ENCODE measurements around the gene MOV10L1. TPM values are rescaled to one million over a fixed set of nuclear protein-coding genes. Genes with fewer than 3 reads are reported as not detected.

Gene MOV10L1
- total RNA-seq, 3 donors from 2014 or later, result 0.16 to 0.44 (median 0.33) TPM

- no peak for DNase-seq (ENCODE audit: low spot score in 2 of 2)
- H3K27ac ChIP-seq, result no peak overlapping the region
- no peaks in the 10 kb centered on the region for H3K9me3 ChIP-seq
- intact Hi-C loops (cut with DNase I; ENCODE audit: low total_unique reads), result no loop called here
- TF ChIP-seq POLR2A (IDR thresholded peaks at IDR 0.05) (no peak), POLR2AphosphoS5 (IDR thresholded peaks at IDR 0.05) (no peak), CTCF (IDR thresholded peaks at IDR 0.05) (no peak)
- H3K27me3 ChIP-seq, result peaks cover 0 to 9% of the 10 kb centered on the region in 2 donors
- H3K4me3 ChIP-seq, result no peak overlapping the region
- no peaks in the 10 kb centered on the region for H3K36me3 ChIP-seq
- no peaks in the 10 kb centered on the region for H3K4me1 ChIP-seq
Measured at GRCh38 chr22:50070366-50070765, 19.4 kb upstream of the MOV10L1 start.

GRCh38 chr22:50071432-50072166 lies 18.2 kb upstream of the MOV10L1 start:
- Histone ChIP-seq H3K9me3 (no peaks in the 10 kb centered on the region), H3K27me3 (peaks cover 0 to 9% of the 10 kb centered on the region in 2 donors), H3K4me3 (no peak overlapping the region), H3K27ac (no peak overlapping the region), H3K4me1 (no peaks in the 10 kb centered on the region), H3K36me3 (no peaks in the 10 kb centered on the region)
- no peak for TF ChIP-seq CTCF (IDR thresholded peaks at IDR 0.05)
- no peak for TF ChIP-seq POLR2AphosphoS5 (IDR thresholded peaks at IDR 0.05)
- no peak for TF ChIP-seq POLR2A (IDR thresholded peaks at IDR 0.05)
- DNase-seq (ENCODE audit: low spot score in 2 of 2), result no peak
- intact Hi-C loops (cut with DNase I; ENCODE audit: low total_unique reads), result no loop called here

- no peak for DNase-seq (ENCODE audit: low spot score in 2 of 2)
- no peaks in the 10 kb centered on the region for H3K36me3 ChIP-seq
- TF ChIP-seq POLR2A (IDR thresholded peaks at IDR 0.05) (no peak), CTCF (IDR thresholded peaks at IDR 0.05) (no peak), POLR2AphosphoS5 (IDR thresholded peaks at IDR 0.05) (no peak)
- no peak overlapping the region for H3K27ac ChIP-seq
- H3K9me3 ChIP-seq, result no peaks in the 10 kb centered on the region
- intact Hi-C loops (cut with DNase I; ENCODE audit: low total_unique reads), result no loop called here
- H3K4me1 ChIP-seq, result no peaks in the 10 kb centered on the region
- H3K27me3 ChIP-seq, result peaks cover 0 to 9% of the 10 kb centered on the region in 2 donors
- H3K4me3 ChIP-seq, result no peak overlapping the region
Measured at GRCh38 chr22:50072167-50072555, 17.6 kb upstream of the MOV10L1 start.

GRCh38 chr22:50072714-50073538 lies 16.9 kb upstream of the MOV10L1 start:
- H3K4me3 ChIP-seq, result no peak overlapping the region
- no peaks in the 10 kb centered on the region for H3K4me1 ChIP-seq
- H3K9me3 ChIP-seq, result no peaks in the 10 kb centered on the region
- H3K27ac ChIP-seq, result no peak overlapping the region
- peaks cover 0 to 9% of the 10 kb centered on the region in 2 donors for H3K27me3 ChIP-seq
- TF ChIP-seq POLR2AphosphoS5 (IDR thresholded peaks at IDR 0.05), result no peak
- TF ChIP-seq CTCF (IDR thresholded peaks at IDR 0.05), result no peak
- no peak for TF ChIP-seq POLR2A (IDR thresholded peaks at IDR 0.05)
- H3K36me3 ChIP-seq, result no peaks in the 10 kb centered on the region
- intact Hi-C loops (cut with DNase I; ENCODE audit: low total_unique reads), result no loop called here
- DNase-seq (ENCODE audit: low spot score in 2 of 2), result no peak

GRCh38 chr22:50074056-50074455 lies 15.8 kb upstream of the MOV10L1 start:
- Histone ChIP-seq H3K4me3 (no peak overlapping the region), H3K4me1 (no peaks in the 10 kb centered on the region), H3K9me3 (no peaks in the 10 kb centered on the region), H3K36me3 (no peaks in the 10 kb centered on the region), H3K27ac (no peak overlapping the region), H3K27me3 (peaks cover 0 to 9% of the 10 kb centered on the region in 2 donors)
- no peak for TF ChIP-seq CTCF (IDR thresholded peaks at IDR 0.05)
- intact Hi-C loops (cut with DNase I; ENCODE audit: low total_unique reads), result no loop called here
- no peak for DNase-seq (ENCODE audit: low spot score in 2 of 2)

Measured in breast epithelium (tissue), 4 donors.